BE2C (cell line): ENCODE measurements around the gene TCF4.
A peak's percentile ranks its signal among the peaks of the same experiment; 100 is the strongest.

ENCODE experiments used
- DNase-seq: peaks from one replicate; pipeline ENCODE4 v3.0.0-alpha.2; 2020
- H3K27me3 ChIP-seq: fragments of 250-450 bp; sonication (Bioruptor Pico); 2 replicates; pipeline ENCODE4 v1.5.1; 2020; ENCODE audit warnings: mild to moderate bottlenecking
- H3K36me3 ChIP-seq: fragments of 250-450 bp; sonication (Bioruptor Pico); 2 replicates; pipeline ENCODE4 v1.5.1; 2020; ENCODE audit warnings: mild to moderate bottlenecking
- H3K4me1 ChIP-seq: fragments of 250-450 bp; sonication (Bioruptor Pico); 2 replicates; pipeline ENCODE4 v1.5.1; 2020
- H3K4me3 ChIP-seq: 2 replicates; pipeline ENCODE4 v1.5.1; 2011; ENCODE audit warnings: low read depth, low read length
- H3K9me3 ChIP-seq: fragments of 250-450 bp; sonication (Bioruptor Pico); 2 replicates; pipeline ENCODE4 v1.5.1; 2020
- CTCF ChIP-seq: IDR thresholded peaks from 2 replicates; pipeline ENCODE4 v1.5.1; 2012; ENCODE audit warnings: mild to moderate bottlenecking, low read depth, low read length

Gene TCF4

GRCh38 chr18:55351241-55351691 lies 236.7 kb downstream of the TCF4 start:
- H3K36me3 ChIP-seq = no peaks in the 10 kb centered on the region
- H3K27me3 ChIP-seq = no peaks in the 10 kb centered on the region
- no peak for DNase-seq
- peaks cover 35% of the 10 kb centered on the region for H3K4me1 ChIP-seq
- no peak overlapping the region for H3K4me3 ChIP-seq
- TF ChIP-seq CTCF = no peak
- H3K9me3 ChIP-seq = no peaks in the 10 kb centered on the region

- TF ChIP-seq CTCF = no peak
- DNase-seq = no peak
- no peaks in the 10 kb centered on the region for H3K9me3 ChIP-seq
- H3K36me3 ChIP-seq = no peaks in the 10 kb centered on the region
- no peak overlapping the region for H3K4me3 ChIP-seq
- H3K27me3 ChIP-seq = no peaks in the 10 kb centered on the region
- H3K4me1 ChIP-seq = peaks cover 29% of the 10 kb centered on the region
These were observed 238.3 kb downstream of the TCF4 start for GRCh38 chr18:55349685-55350084.

- H3K4me1 ChIP-seq = peaks cover 20% of the 10 kb centered on the region
- DNase-seq = peak; percentile 47
These were observed 240.8 kb downstream of the TCF4 start for GRCh38 chr18:55346961-55347740.

GRCh38 chr18:55346387-55346786 lies 241.6 kb downstream of the TCF4 start:
- H3K27me3 ChIP-seq = no peaks in the 10 kb centered on the region
- no peaks in the 10 kb centered on the region for H3K36me3 ChIP-seq
- DNase-seq = no peak
- no peaks in the 10 kb centered on the region for H3K9me3 ChIP-seq
- H3K4me1 ChIP-seq = peaks cover 17% of the 10 kb centered on the region
- H3K4me3 ChIP-seq = no peak overlapping the region
- no peak for TF ChIP-seq CTCF

More at GRCh38 chr18:55346961-55347740, 240.8 kb downstream of the TCF4 start:
- Histone ChIP-seq H3K27me3 (no peaks in the 10 kb centered on the region), H3K4me3 (peak overlapping the region; percentile 17), H3K9me3 (no peaks in the 10 kb centered on the region), H3K36me3 (no peaks in the 10 kb centered on the region)
- peak; percentile 24; the same call in 1 of the 2 replicates for TF ChIP-seq CTCF

GRCh38 chr18:55345103-55345950 lies 242.7 kb downstream of the TCF4 start:
- Histone ChIP-seq H3K4me1 (peaks cover 19% of the 10 kb centered on the region), H3K4me3 (no peak overlapping the region), H3K36me3 (no peaks in the 10 kb centered on the region), H3K9me3 (no peaks in the 10 kb centered on the region), H3K27me3 (no peaks in the 10 kb centered on the region)
- TF ChIP-seq CTCF = no peak
- no peak for DNase-seq
